GM18873 (cell line): ENCODE measurements around the gene INPP5A.

Experiments
- ATAC-seq: cut with Tn5 transposase; IDR thresholded peaks from one replicate; pipeline ENCODE4 v1.9.1; 2021; ENCODE audit warnings: mild to moderate bottlenecking, moderate library complexity, moderate number of reproducible peaks; ENCODE audit not compliant: unreplicated experiment, low FRiP score

Gene INPP5A

GRCh38 chr10:132639470-132639869 is 101.9 kb downstream of the INPP5A start:
- no peak for ATAC-seq

GRCh38 chr10:132640326-132641125 is 102.9 kb downstream of the INPP5A start:
- ATAC-seq = no peak

- no peak for ATAC-seq
These were observed 103.8 kb downstream of the INPP5A start for GRCh38 chr10:132641401-132641800.

- ATAC-seq = no peak
These were observed 104.6 kb downstream of the INPP5A start for GRCh38 chr10:132641966-132642731.

GRCh38 chr10:132642732-132643008 is 105.1 kb downstream of the INPP5A start:
- no peak for ATAC-seq

GRCh38 chr10:132643709-132644526 is 106.3 kb downstream of the INPP5A start:
- no peak for ATAC-seq

GRCh38 chr10:132644527-132645246 is 107.1 kb downstream of the INPP5A start:
- no peak for ATAC-seq

- ATAC-seq = no peak
These were observed 107.6 kb downstream of the INPP5A start for GRCh38 chr10:132645247-132645530.

GRCh38 chr10:132645630-132646442 is 108.2 kb downstream of the INPP5A start:
- no peak for ATAC-seq

- ATAC-seq = no peak
These were observed 109.0 kb downstream of the INPP5A start for GRCh38 chr10:132646443-132647097.

GRCh38 chr10:132647424-132647823 is 109.8 kb downstream of the INPP5A start:
- no peak for ATAC-seq

- no peak for ATAC-seq
These were observed 110.7 kb downstream of the INPP5A start for GRCh38 chr10:132648072-132648850.

- ATAC-seq = no peak
These were observed 111.4 kb downstream of the INPP5A start for GRCh38 chr10:132648851-132649528.

GRCh38 chr10:132649651-132650360 is 112.2 kb downstream of the INPP5A start:
- ATAC-seq = no peak

GRCh38 chr10:132650611-132651250 is 113.1 kb downstream of the INPP5A start:
- ATAC-seq = no peak

GRCh38 chr10:132651511-132652029 is 114.0 kb downstream of the INPP5A start:
- ATAC-seq = no peak

GRCh38 chr10:132652446-132652845 is 114.9 kb downstream of the INPP5A start:
- no peak for ATAC-seq
